Gastrocnemius medialis (tissue), 4 donors: Measurements from ENCODE around the gene AFAP1L2. TPM values are rescaled to one million over a fixed set of nuclear protein-coding genes. Genes with fewer than 3 reads are reported as not detected.
A peak's percentile ranks its signal among the peaks of the same experiment; 100 is the strongest.

Experiments used
- ATAC-seq, 2 donors: fragments of 150-250 bp; one replicate each; pipeline ENCODE4 v1.9.1; 2016
- DNase-seq, 2 donors: peaks; one replicate each; pipeline ENCODE4 v3.0.0-alpha.2; 2019
- H3K27ac ChIP-seq, 4 donors: fragments of 200-600 bp; sonication (generic); 1 replicate in 1 of 4; 2 replicates in 3 of 4; pipeline ENCODE4 v1.5.1; 2016 to 2018; ENCODE audit warnings: mild to moderate bottlenecking in 2 of 4, moderate library complexity in 1 of 4
- H3K27me3 ChIP-seq, 3 donors: fragments of 200-600 bp; sonication (generic) in 2 of 3; 1 replicate in 1 of 3; 2 replicates in 2 of 3; pipeline versions ENCODE4 v1.5.1 to v1.6.0; 2016 to 2019; ENCODE audit warnings: mild to moderate bottlenecking in 1 of 3, moderate library complexity in 1 of 3
- H3K36me3 ChIP-seq, 2 donors: fragments of 200-600 bp; sonication (generic) in 1 of 2; one replicate each; pipeline ENCODE4 v1.5.1; 2017 to 2018
- H3K4me1 ChIP-seq, 2 donors: fragments of 200-600 bp; sonication (generic) in 1 of 2; one replicate each; pipeline ENCODE4 v1.5.1; 2016 to 2017; ENCODE audit warnings: mild to moderate bottlenecking in 2 of 2
- H3K4me3 ChIP-seq, 4 donors: fragments of 200-600 bp; sonication (generic) in 3 of 4; 1 replicate in 1 of 4; 2 replicates in 3 of 4; pipeline ENCODE4 v1.5.1; 2016 to 2019; ENCODE audit warnings: mild to moderate bottlenecking in 2 of 4
- H3K9me3 ChIP-seq, 3 donors: fragments of 200-600 bp; sonication (generic) in 2 of 3; 1 replicate in 1 of 3; 2 replicates in 2 of 3; pipeline ENCODE4 v1.5.1; 2016 to 2019
- POLR2A ChIP-seq, 2 donors: fragments of 450-650 bp; IDR thresholded peaks; one replicate each; pipeline ENCODE4 v1.6.1; 2017; ENCODE audit warnings: antibody characterized with exemption in 2 of 2, mild to moderate bottlenecking in 2 of 2, moderate library complexity in 2 of 2
- in situ Hi-C, 4 donors: fragments of 200-750 bp; cut with MboI; loops; one replicate each; pipeline versions ENCODE4 v1.15.0 to v1.8.0; 2017; ENCODE audit warnings: low sequenced_read_pairs in 4 of 4
- intact Hi-C: fragments of 100-400 bp; cut with DNase I; formaldehyde crosslinking; loops from one replicate; pipeline ENCODE4 v1.15.1; 2023; ENCODE audit warnings: low total_unique reads
- total RNA-seq, 4 donors: library from RNA; depleted of rRNA; stranded (reverse); fragments of >200 nt; gene quantifications; one replicate each; pipeline versions ENCODE4 v1.1.0 to v1.2.3, GENCODE V29; 2016
- TF ChIP-seq, protein P1 (sequence below), 5 experiments: fragments of 450-650 bp in 3 of 5; fragments of 200-600 bp in 2 of 5; sonication (generic) in 2 of 5; IDR thresholded peaks in 4 of 5; conservative IDR thresholded peaks in 1 of 5; 1 replicate in 4 of 5; 2 replicates in 1 of 5; pipeline ENCODE4 v1.5.1; 2016 to 2019; ENCODE audit warnings: antibody characterized with exemption in 5 of 5, mild to moderate bottlenecking in 3 of 5, moderate library complexity in 3 of 5

The AFAP1L2 gene
- total RNA-seq, 4 donors from 2014 or later = 1.3 to 3.5 (median 2.1) TPM

DNA sequence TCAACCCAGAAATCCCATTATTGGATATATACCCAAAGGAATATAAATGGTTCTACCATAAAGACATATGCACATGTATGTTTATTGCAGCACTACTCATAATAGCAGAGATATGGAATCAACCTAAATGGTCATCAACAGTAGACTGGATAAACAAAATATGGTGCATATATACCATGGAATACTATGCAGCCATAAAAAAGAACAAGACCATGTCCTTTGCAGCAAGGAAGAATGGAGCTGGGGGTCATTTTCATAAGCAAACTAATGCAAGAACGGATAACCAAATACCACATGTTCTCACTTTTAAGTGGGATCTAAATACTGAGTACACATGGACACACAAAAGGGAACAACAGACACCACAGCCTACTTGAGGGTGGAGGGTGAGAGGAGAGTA lies 2.2 kb upstream of the AFAP1L2 start:
- Histone ChIP-seq H3K27me3 (peaks cover 27 to 30% (median 29%) of the 10 kb centered on the region in 3 donors), H3K4me3 (no peak overlapping the region), H3K36me3 (no peaks in the 10 kb centered on the region), H3K27ac (no peak overlapping the region), H3K4me1 (peaks cover 9 to 13% of the 10 kb centered on the region in 2 donors), H3K9me3 (no peaks in the 10 kb centered on the region)
- TF ChIP-seq, protein P1, sequence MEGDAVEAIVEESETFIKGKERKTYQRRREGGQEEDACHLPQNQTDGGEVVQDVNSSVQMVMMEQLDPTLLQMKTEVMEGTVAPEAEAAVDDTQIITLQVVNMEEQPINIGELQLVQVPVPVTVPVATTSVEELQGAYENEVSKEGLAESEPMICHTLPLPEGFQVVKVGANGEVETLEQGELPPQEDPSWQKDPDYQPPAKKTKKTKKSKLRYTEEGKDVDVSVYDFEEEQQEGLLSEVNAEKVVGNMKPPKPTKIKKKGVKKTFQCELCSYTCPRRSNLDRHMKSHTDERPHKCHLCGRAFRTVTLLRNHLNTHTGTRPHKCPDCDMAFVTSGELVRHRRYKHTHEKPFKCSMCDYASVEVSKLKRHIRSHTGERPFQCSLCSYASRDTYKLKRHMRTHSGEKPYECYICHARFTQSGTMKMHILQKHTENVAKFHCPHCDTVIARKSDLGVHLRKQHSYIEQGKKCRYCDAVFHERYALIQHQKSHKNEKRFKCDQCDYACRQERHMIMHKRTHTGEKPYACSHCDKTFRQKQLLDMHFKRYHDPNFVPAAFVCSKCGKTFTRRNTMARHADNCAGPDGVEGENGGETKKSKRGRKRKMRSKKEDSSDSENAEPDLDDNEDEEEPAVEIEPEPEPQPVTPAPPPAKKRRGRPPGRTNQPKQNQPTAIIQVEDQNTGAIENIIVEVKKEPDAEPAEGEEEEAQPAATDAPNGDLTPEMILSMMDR (IDR thresholded peaks at IDR 0.05 in 4 of 5, conservative IDR thresholded peaks at IDR 0.05 in 1 of 5) = no peak
- TF ChIP-seq POLR2A (IDR thresholded peaks at IDR 0.05) = no peak
- in situ Hi-C loops = no loop called here
- DNase-seq = no peak
- intact Hi-C loops = loop anchor here (10.0 kb wide), 1 partner anchor 102 kb away; no protein-coding TSS in a partner anchor
- ATAC-seq = no peak

DNA sequence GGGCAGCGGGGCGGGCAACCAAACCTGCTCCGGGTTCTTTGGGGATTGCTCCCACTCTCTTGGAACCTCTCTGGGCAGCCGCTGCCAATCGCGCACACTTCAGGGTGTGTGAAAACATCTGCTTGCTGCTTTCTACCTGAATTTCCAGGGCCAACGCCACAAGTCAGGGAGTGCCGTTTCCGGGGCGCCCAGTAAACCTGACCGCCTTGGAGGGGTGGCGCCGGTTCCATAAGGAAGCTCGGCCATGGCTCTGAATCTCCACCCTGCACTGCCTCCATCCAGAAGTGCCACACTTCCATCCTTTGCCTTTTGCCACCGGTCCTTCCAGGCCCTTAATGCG lies 679 bp upstream of the AFAP1L2 start:
- intact Hi-C loops (loop anchor here (10.0 kb wide), 1 partner anchor 100 kb away; no protein-coding TSS in a partner anchor), in situ Hi-C loops (no loop called here)
- ATAC-seq (no peak), DNase-seq (no peak)
- H3K27me3 ChIP-seq = peaks cover 31 to 36% (median 33%) of the 10 kb centered on the region in 3 donors
- TF ChIP-seq, protein P1 (IDR thresholded peaks at IDR 0.05 in 4 of 5, conservative IDR thresholded peaks at IDR 0.05 in 1 of 5) = no peak
- TF ChIP-seq POLR2A (IDR thresholded peaks at IDR 0.05) = no peak
- H3K4me1 ChIP-seq = peaks cover 15 to 19% of the 10 kb centered on the region in 2 donors
- H3K4me3 ChIP-seq = peak overlapping the region in 3 of 4 donors; percentile 57 to 64 (median 64)
- H3K27ac ChIP-seq = no peak overlapping the region
- no peaks in the 10 kb centered on the region for H3K9me3 ChIP-seq
- H3K36me3 ChIP-seq = no peaks in the 10 kb centered on the region

DNA sequence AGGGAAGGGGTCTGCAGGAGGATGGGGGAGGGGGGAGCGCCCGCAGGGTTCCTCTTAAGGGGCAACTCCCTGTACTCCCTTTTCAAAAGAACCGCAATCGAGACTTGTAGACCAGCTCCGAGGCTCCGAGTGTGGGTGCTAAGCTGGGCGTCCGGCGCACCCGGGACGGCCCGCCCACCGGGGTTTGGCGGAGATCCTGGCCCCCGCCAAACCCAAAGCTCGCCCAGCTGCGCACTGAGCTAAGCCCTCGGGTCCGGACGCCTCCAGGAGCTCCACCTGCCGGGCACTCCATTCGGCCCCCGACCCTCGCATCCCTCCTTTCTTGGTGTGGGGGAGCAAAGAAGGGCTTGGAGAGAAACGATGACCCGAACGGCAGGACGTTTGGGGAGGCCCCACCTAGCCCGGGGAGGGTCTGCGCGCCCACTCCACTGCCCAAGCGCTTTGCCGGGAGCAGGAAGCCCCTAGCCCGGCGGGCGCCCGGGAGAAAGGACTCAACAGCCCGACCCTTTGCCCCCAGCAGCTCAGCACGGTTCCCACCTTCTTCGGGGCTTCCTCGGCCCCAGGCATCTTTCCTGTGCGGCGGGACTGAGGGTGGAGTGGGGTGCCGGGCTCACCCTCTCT lies 651 bp downstream of the AFAP1L2 start:
- peaks cover 36 to 39% (median 38%) of the 10 kb centered on the region in 3 donors for H3K27me3 ChIP-seq
- H3K4me3 ChIP-seq = peak overlapping the region; percentile 55 to 64 (median 60)
- H3K4me1 ChIP-seq = peaks cover 19 to 22% of the 10 kb centered on the region in 2 donors
- no peak for DNase-seq
- peak overlapping the region; percentile 41 to 63 (median 50) for H3K27ac ChIP-seq
- H3K9me3 ChIP-seq = no peaks in the 10 kb centered on the region
- TF ChIP-seq, protein P1 (IDR thresholded peaks at IDR 0.05 in 4 of 5, conservative IDR thresholded peaks at IDR 0.05 in 1 of 5) = peak in 2 of 5 experiments; percentile 12 to 16
- TF ChIP-seq POLR2A (IDR thresholded peaks at IDR 0.05) = no peak
- intact Hi-C loops = loop anchor here (5.0 to 10.0 kb wide), 2 partner anchors 71 to 99 kb away; no protein-coding TSS in a partner anchor
- ATAC-seq = no peak
- in situ Hi-C loops = no loop called here
- no peaks in the 10 kb centered on the region for H3K36me3 ChIP-seq

DNA sequence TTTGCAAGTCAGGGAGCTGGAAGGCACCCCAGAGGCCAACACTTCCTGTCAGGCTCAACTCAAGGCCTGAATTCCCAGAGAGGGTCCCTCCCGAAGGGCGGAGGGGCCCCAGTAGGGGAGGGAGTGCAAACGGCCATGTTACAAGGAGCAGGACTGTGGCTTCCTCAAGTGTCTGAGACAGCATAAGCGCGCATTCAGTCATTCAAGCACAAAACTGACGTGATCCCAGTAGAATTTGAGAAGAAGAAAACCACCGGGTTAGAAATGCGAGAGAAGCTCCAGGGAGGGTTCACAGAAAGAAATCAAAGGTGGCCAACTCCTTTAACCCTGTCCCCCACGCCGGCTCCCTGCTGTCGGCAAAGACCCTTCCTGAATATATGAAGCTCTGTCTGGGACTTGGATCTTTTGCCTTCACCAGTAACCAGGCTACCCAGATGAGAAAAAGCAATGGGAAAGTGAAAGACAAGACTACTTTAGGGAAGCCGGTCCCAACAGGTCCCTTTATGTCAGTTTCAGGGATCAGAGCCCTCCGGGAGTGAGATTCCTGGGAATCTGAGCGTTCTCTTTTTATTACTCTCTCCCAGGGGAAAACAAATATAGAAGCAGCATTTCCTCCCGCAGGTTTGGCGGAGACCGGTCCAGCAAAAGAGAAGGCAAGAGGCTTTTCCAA lies 1.3 kb downstream of the AFAP1L2 start:
- in situ Hi-C loops = no loop called here
- Histone ChIP-seq H3K4me1 (peaks cover 19 to 22% of the 10 kb centered on the region in 2 donors), H3K9me3 (no peaks in the 10 kb centered on the region), H3K36me3 (no peaks in the 10 kb centered on the region), H3K4me3 (peak overlapping the region; percentile 55 to 64 (median 60)), H3K27me3 (peaks cover 36 to 42% (median 39%) of the 10 kb centered on the region in 3 donors), H3K27ac (peak overlapping the region; percentile 41 to 63 (median 50))
- intact Hi-C loops = loop anchor here (5.0 to 10.0 kb wide), 2 partner anchors 71 to 98 kb away; no protein-coding TSS in a partner anchor
- DNase-seq (no peak), ATAC-seq (peak in 1 of 2 donors; percentile 18)
- TF ChIP-seq, protein P1 (IDR thresholded peaks at IDR 0.05 in 4 of 5, conservative IDR thresholded peaks at IDR 0.05 in 1 of 5) = no peak
- no peak for TF ChIP-seq POLR2A (IDR thresholded peaks at IDR 0.05)
